Measurements from ENCODE around the gene HTR7. TPM values are rescaled to one million over a fixed set of nuclear protein-coding genes. Genes with fewer than 3 reads are reported as not detected.
"Not testable (repeated sequence)": the region's sequence is repeated elsewhere in the genome, so short reads cannot be mapped to it uniquely, and the experiment has no call there.

HTR7 gene
- total RNA-seq, 4 donors from 2014 or later = 0.29 to 1.5 (median 0.68) TPM

DNA sequence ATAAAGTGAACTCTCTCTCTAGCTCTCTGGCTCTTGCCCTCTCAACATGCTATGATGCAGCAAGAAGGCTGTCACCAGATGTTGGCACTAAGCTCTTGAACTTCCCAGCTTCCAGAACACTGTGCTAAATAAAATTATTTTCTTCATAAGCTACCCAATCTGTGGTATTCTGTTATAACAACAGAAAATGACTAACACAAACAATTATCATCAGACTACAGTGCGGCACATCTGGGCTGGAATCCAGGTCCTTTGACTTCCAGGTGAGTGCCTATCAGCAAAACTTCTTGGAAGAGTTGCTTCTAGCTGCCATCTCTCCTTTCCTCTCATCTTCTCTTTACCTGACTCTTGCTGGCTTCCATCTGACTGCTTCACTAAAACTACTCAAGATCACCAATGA lies 20.4 kb downstream of the HTR7 start:
- TF ChIP-seq, protein P1, sequence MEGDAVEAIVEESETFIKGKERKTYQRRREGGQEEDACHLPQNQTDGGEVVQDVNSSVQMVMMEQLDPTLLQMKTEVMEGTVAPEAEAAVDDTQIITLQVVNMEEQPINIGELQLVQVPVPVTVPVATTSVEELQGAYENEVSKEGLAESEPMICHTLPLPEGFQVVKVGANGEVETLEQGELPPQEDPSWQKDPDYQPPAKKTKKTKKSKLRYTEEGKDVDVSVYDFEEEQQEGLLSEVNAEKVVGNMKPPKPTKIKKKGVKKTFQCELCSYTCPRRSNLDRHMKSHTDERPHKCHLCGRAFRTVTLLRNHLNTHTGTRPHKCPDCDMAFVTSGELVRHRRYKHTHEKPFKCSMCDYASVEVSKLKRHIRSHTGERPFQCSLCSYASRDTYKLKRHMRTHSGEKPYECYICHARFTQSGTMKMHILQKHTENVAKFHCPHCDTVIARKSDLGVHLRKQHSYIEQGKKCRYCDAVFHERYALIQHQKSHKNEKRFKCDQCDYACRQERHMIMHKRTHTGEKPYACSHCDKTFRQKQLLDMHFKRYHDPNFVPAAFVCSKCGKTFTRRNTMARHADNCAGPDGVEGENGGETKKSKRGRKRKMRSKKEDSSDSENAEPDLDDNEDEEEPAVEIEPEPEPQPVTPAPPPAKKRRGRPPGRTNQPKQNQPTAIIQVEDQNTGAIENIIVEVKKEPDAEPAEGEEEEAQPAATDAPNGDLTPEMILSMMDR (IDR thresholded peaks at IDR 0.05) = no peak
- TF ChIP-seq POLR2A (IDR thresholded peaks at IDR 0.05) = no peak
- intact Hi-C loops (cut with DNase I; ENCODE audit: low total_unique reads) = no loop called here
- DNase-seq = no peak

DNA sequence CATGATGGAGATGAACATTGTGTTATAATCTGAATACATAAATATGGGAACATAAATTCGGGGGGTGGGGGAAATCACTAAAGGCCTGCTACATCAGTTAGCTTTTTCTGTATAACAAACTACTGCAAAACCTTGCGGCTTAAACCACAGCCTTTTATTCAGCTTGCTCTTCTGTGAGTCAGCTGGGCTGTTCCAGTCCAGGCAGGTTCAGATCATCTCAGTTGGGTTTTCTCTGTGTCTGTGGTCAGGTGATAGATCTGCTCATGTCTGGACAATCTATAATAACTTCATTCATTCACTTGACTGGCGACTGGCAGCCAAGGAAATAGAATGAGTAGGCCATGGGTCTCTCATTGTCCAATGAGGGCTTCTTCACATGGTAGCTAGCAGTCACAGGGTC lies 23.5 kb downstream of the HTR7 start:
- intact Hi-C loops (cut with DNase I; ENCODE audit: low total_unique reads) = no loop called here
- TF ChIP-seq POLR2A (IDR thresholded peaks at IDR 0.05) = no peak
- TF ChIP-seq, protein P1 (IDR thresholded peaks at IDR 0.05) = no peak

More for the DNA sequence above, 20.4 kb downstream of the HTR7 start:
- H3K27ac ChIP-seq = no peak overlapping the region
- no peaks in the 10 kb centered on the region for H3K36me3 ChIP-seq
- H3K27me3 ChIP-seq = no peaks in the 10 kb centered on the region
- H3K4me3 ChIP-seq = no peak overlapping the region
- no peaks in the 10 kb centered on the region for H3K4me1 ChIP-seq
- H3K9me3 ChIP-seq = no peaks in the 10 kb centered on the region

DNA sequence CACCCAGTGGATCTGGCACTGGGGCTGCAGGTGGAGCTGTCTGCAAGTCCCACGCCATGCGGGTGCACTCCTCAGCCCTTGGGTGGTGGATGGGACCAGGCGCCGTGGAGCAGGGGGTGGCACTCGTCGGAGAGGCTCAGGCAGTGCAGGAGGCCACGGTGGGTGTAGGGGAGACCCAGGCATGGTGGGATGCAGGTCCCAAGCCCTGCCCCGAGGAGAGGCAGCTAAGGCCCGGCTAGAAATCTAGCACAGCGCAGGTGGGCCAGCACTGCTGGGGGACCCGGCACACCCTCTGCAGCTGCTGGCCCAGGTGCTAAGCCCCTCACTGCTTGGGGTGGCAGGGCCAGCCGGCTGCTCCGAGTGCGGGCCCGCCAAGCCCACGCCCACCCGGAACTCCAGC lies 25.7 kb downstream of the HTR7 start:
- H3K27ac ChIP-seq = no peak overlapping the region

More for the DNA sequence above, 23.5 kb downstream of the HTR7 start:
- Histone ChIP-seq H3K27me3 (no peaks in the 10 kb centered on the region), H3K4me1 (no peaks in the 10 kb centered on the region), H3K27ac (no peak overlapping the region), H3K36me3 (no peaks in the 10 kb centered on the region), H3K4me3 (no peak overlapping the region), H3K9me3 (no peaks in the 10 kb centered on the region)
- no peak for DNase-seq

DNA sequence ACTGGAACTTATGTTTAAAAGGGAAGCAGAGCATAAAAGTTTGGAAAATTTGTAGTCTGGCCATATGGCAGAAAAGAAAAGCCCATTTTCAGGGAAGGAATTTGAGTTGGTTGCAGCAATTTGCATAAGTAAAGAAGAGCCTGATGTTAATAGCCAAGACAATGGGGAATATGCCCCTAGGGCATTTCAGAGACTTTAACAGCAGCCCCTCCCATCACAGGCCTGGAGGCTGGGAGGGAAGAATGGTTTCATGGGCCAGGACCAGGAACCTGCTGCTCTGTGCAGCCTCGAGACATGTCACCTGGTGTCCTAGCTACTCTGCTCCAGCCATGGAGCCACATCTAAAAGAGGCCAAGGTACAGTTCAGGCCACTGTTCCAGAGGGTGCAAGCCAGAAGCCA lies 35.3 kb downstream of the HTR7 start:
- intact Hi-C loops (cut with DNase I; ENCODE audit: low total_unique reads) = no loop called here
- H3K4me3 ChIP-seq = no peak overlapping the region
- H3K36me3 ChIP-seq = no peaks in the 10 kb centered on the region
- no peaks in the 10 kb centered on the region for H3K4me1 ChIP-seq
- H3K27ac ChIP-seq = no peak overlapping the region
- no peaks in the 10 kb centered on the region for H3K27me3 ChIP-seq
- TF ChIP-seq, protein P1 (IDR thresholded peaks at IDR 0.05) = no peak
- no peak for TF ChIP-seq POLR2A (IDR thresholded peaks at IDR 0.05)
- no peaks in the 10 kb centered on the region for H3K9me3 ChIP-seq
- no peak for DNase-seq

More for the DNA sequence above, 25.7 kb downstream of the HTR7 start:
- DNase-seq = no peak
- Histone ChIP-seq H3K4me1 (no peaks in the 10 kb centered on the region), H3K4me3 (no peak overlapping the region), H3K9me3 (no peaks in the 10 kb centered on the region), H3K36me3 (no peaks in the 10 kb centered on the region), H3K27me3 (no peaks in the 10 kb centered on the region)
- intact Hi-C loops (cut with DNase I; ENCODE audit: low total_unique reads) = no loop called here
- TF ChIP-seq POLR2A (IDR thresholded peaks at IDR 0.05) = no peak
- TF ChIP-seq, protein P1 (IDR thresholded peaks at IDR 0.05) = no peak

DNA sequence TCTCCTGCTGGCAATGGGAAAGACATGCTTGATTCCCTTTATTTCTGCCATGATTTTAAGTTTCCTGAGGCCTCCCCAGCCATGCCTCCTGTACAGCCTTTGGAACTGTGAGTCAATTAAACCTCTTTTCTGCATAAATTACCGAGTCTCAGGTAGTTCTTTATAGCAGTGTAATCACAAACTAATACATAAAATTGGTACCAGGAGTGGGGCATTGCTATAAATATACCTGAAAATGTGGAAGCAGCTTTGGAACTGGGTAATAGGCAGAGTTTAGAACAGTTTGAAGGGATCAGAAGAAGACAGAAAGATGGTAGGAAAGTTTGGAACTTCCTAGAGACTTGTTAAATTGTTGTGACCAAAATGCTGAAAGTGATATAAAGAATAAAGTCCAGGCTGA lies 36.0 kb downstream of the HTR7 start:
- H3K4me3 ChIP-seq; H3K27me3 ChIP-seq; H3K27ac ChIP-seq; H3K36me3 ChIP-seq; H3K4me1 ChIP-seq; intact Hi-C loops (cut with DNase I; ENCODE audit: low total_unique reads); H3K9me3 ChIP-seq; DNase-seq: not testable (repeated sequence)

DNA sequence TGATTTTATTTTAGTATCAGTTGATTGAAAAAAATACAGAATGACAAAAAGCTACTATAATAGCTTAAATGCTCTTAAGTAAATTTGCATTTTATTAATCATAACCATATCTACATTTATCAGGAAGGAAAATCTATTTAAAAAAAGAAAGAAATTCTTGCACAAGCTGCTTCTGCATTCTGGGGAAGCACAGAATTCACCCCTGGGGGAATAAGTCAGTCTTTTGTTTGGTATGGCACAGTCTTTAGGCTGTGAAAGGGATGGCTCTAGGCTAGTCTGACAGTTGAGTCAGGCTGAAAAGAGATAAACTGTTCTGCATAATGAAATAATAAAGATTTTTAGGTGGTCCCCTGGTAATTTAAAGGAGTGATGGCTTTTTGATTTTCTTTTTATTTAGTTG lies 37.9 kb downstream of the HTR7 start:
- TF ChIP-seq, protein P1 (IDR thresholded peaks at IDR 0.05) = no peak
- H3K27ac ChIP-seq = no peak overlapping the region
- no peak overlapping the region for H3K4me3 ChIP-seq
- no peaks in the 10 kb centered on the region for H3K4me1 ChIP-seq
- no peaks in the 10 kb centered on the region for H3K36me3 ChIP-seq
- intact Hi-C loops (cut with DNase I; ENCODE audit: low total_unique reads) = no loop called here
- DNase-seq = no peak
- no peaks in the 10 kb centered on the region for H3K27me3 ChIP-seq
- no peaks in the 10 kb centered on the region for H3K9me3 ChIP-seq

All from uterus (tissue), 4 donors.